BJ (cell line): ENCODE data around the gene LIN7A. TPM values are rescaled to one million over a fixed set of nuclear protein-coding genes. Genes with fewer than 3 reads are reported as not detected.

Experiments used
- CTCF ChIA-PET: fragments of 350-600 bp; formaldehyde crosslinking; extraction: SDS; loops from one replicate; lab custom pipeline; 2021; ENCODE audit warnings: antibody characterized with exemption, inconsistent platforms; lab: Yijun Ruan, JAX
- POLR2A ChIA-PET: fragments of 300-600 bp; sonication (Branson Sonifier 250); formaldehyde crosslinking; extraction: SDS; loops from one replicate; lab custom pipeline; 2021; ENCODE audit warnings: antibody characterized with exemption; lab: Charles Lee
- DNase-seq: peaks from one replicate; pipeline ENCODE4 v3.0.0-alpha.2; 2011; ENCODE audit warnings: low read depth
- H3K27me3 ChIP-seq: 2 replicates; pipeline ENCODE4 v1.6.0; 2011; ENCODE audit warnings: low read length; ENCODE audit not compliant: control insufficient read depth, insufficient read depth
- H3K36me3 ChIP-seq: 2 replicates; pipeline ENCODE4 v1.5.1; 2011; ENCODE audit warnings: low read length; ENCODE audit not compliant: control insufficient read depth, insufficient read depth
- H3K4me3 ChIP-seq: 2 replicates; pipeline ENCODE4 v1.5.1; 2011; ENCODE audit warnings: low read depth, mild to moderate bottlenecking, control low read depth, low read length
- CTCF ChIP-seq: IDR thresholded peaks from 2 replicates; pipeline ENCODE4 v1.5.1; 2011; ENCODE audit warnings: low read depth, mild to moderate bottlenecking, control low read depth, inconsistent platforms, low read length, moderate library complexity; ENCODE audit not compliant: insufficient read depth
- polyA plus RNA-seq: library from polyadenylated mRNA; depleted of rRNA; stranded (reverse); fragments of >200 nt; gene quantifications from 2 replicates; pipeline ENCODE4 v1.2.3, GENCODE V29; 2011

Gene LIN7A
- polyA plus RNA-seq, 1 experiment = 15.4 TPM

DNA sequence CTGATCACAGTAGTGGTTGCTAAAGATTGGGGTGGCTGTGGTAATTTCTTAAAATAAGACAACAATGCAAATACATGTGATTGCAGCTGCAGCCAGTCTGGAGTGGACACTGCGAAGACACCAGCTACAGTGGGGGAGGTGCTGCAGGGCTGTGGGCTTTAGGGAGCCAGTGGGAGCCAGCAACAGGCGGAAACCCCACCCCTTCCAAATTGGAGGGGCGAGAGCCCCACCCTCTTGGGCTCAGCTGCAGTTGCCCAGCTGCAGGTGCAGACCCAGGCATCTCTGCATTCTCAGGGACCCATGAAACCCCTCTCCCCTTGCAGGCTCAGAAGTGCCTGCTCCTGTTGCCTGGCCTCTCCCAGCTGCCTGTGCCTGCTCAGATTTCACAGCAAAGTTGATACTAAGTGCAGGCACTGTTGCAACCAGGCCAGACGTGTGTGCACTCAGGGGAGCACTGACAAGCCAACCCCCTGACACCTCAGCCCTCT, 116.2 kb downstream of the LIN7A start:
- no peak for TF ChIP-seq CTCF
- ChIA-PET CTCF (no interaction called here), POLR2A (no interaction called here)
- Histone ChIP-seq H3K27me3 (no peaks in the 10 kb centered on the region), H3K36me3 (peaks cover 1% of the 10 kb centered on the region; the same call in 1 of the 2 replicates), H3K4me3 (no peak overlapping the region)
- DNase-seq = no peak

DNA sequence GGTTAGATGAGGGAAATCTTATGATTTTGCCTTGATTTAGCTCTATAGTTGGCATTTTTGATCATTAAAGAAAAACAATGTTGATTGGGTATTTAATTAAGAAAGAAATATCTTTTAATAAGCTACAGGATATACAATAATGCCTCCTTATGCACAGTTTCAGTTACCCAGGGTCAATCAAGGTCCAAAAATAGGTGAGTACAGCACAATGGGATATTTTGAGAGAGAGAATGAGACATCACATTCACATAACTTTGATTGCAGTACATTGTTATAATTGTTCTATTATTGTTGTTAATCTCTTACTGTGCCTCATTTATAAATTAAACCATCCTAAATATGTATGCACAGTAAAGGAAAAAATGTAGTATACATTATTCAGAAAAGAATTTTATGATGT, 118.9 kb downstream of the LIN7A start:
- Histone ChIP-seq H3K36me3 (peaks cover 1% of the 10 kb centered on the region; the same call in 1 of the 2 replicates), H3K27me3 (no peaks in the 10 kb centered on the region), H3K4me3 (no peak overlapping the region)
- POLR2A ChIA-PET = no interaction called here
- DNase-seq = no peak
- CTCF ChIA-PET = no interaction called here
- TF ChIP-seq CTCF = no peak

DNA sequence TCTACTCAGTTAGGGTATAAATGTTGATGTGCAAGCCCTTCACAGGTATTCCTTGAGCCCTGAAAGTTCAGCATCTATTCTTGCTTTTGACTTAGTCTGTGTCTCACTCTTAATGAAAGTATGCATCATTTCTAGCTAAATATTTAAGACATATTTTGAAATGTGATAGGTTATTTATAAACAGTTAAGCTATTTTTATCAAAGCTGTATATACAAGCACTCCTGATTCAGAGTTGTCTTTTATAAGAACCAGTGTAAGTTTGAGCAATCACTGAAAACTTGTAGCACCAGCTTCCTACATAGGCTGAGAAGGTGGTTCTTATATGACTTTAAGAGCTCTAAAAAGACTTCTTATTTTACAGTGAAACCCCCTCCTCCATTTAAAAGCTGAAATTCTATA, 122.4 kb downstream of the LIN7A start:
- no peak for DNase-seq
- ChIA-PET POLR2A (no interaction called here), CTCF (no interaction called here)
- H3K36me3 ChIP-seq = 0 out of 2 replicates have a peak, but pooled peaks cover 1% of the 10 kb centered on the region
- no peaks in the 10 kb centered on the region for H3K27me3 ChIP-seq
- no peak overlapping the region for H3K4me3 ChIP-seq
- no peak for TF ChIP-seq CTCF

DNA sequence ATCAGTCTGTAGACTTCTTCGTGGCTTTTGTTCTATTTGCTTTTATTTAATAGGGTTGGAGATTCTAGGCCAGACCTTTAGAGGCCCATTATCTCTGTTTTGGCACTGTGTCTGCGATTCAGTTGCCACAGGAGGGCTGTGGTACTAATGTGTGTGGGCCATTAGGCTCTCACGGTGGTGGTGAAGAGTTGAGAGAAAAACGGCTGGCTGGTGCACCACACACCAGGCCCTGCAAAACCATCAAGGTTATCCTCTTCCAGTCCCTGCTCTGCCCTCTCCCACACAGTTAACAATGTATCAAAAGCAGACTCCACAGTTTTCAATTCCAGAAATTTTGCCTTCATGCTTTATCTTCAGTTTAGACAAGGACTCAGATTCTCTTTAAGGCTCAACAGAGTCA, 123.3 kb downstream of the LIN7A start:
- POLR2A ChIA-PET = no interaction called here
- Histone ChIP-seq H3K4me3 (no peak overlapping the region), H3K27me3 (no peaks in the 10 kb centered on the region), H3K36me3 (0 out of 2 replicates have a peak, but pooled peaks cover 1% of the 10 kb centered on the region)
- no peak for TF ChIP-seq CTCF
- CTCF ChIA-PET = no interaction called here
- DNase-seq = no peak

DNA sequence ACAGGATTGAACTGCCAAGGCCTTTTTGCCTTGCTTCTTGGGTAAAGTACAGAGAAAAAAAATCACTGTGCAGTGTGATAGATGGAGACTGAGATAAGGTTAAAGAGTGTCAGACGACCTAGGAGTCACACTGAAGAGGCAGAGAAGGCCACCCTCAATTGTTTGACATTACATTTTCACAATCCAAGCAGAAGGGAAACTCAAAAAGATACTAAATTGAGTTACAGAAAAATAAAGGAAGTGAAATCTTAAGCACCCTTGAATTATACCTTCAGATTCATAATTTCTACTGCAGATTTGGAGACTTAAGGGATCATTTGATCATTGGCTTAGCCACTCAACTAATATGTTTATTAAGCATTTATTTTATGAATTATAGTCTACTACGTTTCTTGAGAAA, 123.9 kb downstream of the LIN7A start:
- no peak overlapping the region for H3K4me3 ChIP-seq
- DNase-seq = no peak
- TF ChIP-seq CTCF = no peak
- no peaks in the 10 kb centered on the region for H3K27me3 ChIP-seq
- ChIA-PET POLR2A (no interaction called here), CTCF (no interaction called here)
- 0 out of 2 replicates have a peak, but pooled peaks cover 1% of the 10 kb centered on the region for H3K36me3 ChIP-seq
